Heart left ventricle (tissue), 16 donors: Measurements from ENCODE around the gene TBC1D32. TPM values are rescaled to one million over a fixed set of nuclear protein-coding genes. Genes with fewer than 3 reads are reported as not detected.
"Not testable (repeated sequence)": the region's sequence is repeated elsewhere in the genome, so short reads cannot be mapped to it uniquely, and the experiment has no call there.

ENCODE experiments used
- ATAC-seq, 4 donors: fragments of 200-7000 bp; cut with Tn5 transposase; one replicate each; pipeline ENCODE4 v1.9.1; 2020 to 2022; ENCODE audit warnings: moderate library complexity in 4 of 4, mild to moderate bottlenecking in 3 of 4, moderate number of reproducible peaks in 1 of 4
- DNase-seq, 5 donors: peaks; one replicate each; pipeline ENCODE4 v3.0.0-alpha.2; 2020
- H3K27ac ChIP-seq, 12 donors: fragments of 200-600 bp; sonication (generic) in 4 of 12; one replicate each; pipeline versions ENCODE4 v1.5.0 to v1.8.0; 2016 to 2022; ENCODE audit warnings: mild to moderate bottlenecking in 2 of 12
- H3K27me3 ChIP-seq, 9 donors: fragments of 200-600 bp; sonication (generic) in 2 of 9; one replicate each; pipeline versions ENCODE4 v1.5.1 to v1.8.0; 2016 to 2022; ENCODE audit warnings: mild to moderate bottlenecking in 3 of 9
- H3K36me3 ChIP-seq, 9 donors: fragments of 200-600 bp; sonication (generic) in 2 of 9; one replicate each; pipeline versions ENCODE4 v1.5.0 to v1.8.0; 2018 to 2022; ENCODE audit warnings: mild to moderate bottlenecking in 2 of 9
- H3K4me1 ChIP-seq, 12 donors: fragments of 200-600 bp; sonication (generic) in 4 of 12; one replicate each; pipeline versions ENCODE4 v1.5.0 to v1.8.0; 2016 to 2022; ENCODE audit warnings: mild to moderate bottlenecking in 3 of 12
- H3K4me3 ChIP-seq, 12 donors: fragments of 200-600 bp; sonication (generic) in 4 of 12; one replicate each; pipeline versions ENCODE4 v1.5.0 to v1.8.0; 2017 to 2022; ENCODE audit warnings: mild to moderate bottlenecking in 9 of 12, moderate library complexity in 4 of 12
- H3K9me3 ChIP-seq, 12 donors: fragments of 200-600 bp; sonication (generic) in 4 of 12; one replicate each; pipeline versions ENCODE4 v1.5.0 to v1.8.0; 2016 to 2022; ENCODE audit warnings: mild to moderate bottlenecking in 1 of 12
- POLR2A ChIP-seq, 2 donors: fragments of 450-650 bp; IDR thresholded peaks; one replicate each; pipeline ENCODE4 v1.6.1; 2017; ENCODE audit warnings: antibody characterized with exemption in 2 of 2, mild to moderate bottlenecking in 2 of 2, moderate library complexity in 2 of 2
- WGBS, 4 donors: extraction: QIAGEN DNeasy Blood & Tissue Kit in 2 of 4; methylation state at CpG; one replicate each; pipeline versions ENCODE4 v1.1.5 to v1.1.7; 2013 to 2018; 5-methylcytosine and 5-hydroxymethylcytosine counted together
- intact Hi-C, 10 donors: fragments of 100-400 bp; cut with DNase I; formaldehyde crosslinking; loops; one replicate each; pipeline versions ENCODE4 v1.11.1 to v1.14.2; 2022
- polyA plus RNA-seq, 2 donors: library from polyadenylated mRNA; stranded (reverse); fragments of 200-250 nt; gene quantifications; one replicate each; pipeline ENCODE4 v1.2.3, GENCODE V29; 2013
- total RNA-seq, 9 donors: library from RNA; depleted of rRNA in 2 of 9; stranded (reverse); fragments of >200 nt in 2 of 9; fragmentation: NEBNext Ultra II Directional in 3 of 9; extraction: Animal tissue kit (Norgen Biotek cat#: 25700) in 3 of 9; gene quantifications; one replicate each; pipeline versions ENCODE4 v1.1.0 to v1.2.4, GENCODE V29; 2016 to 2023
- TF ChIP-seq, protein P1 (sequence below), 12 donors: fragments of 200-600 bp; sonication (generic) in 4 of 12; IDR thresholded peaks; one replicate each; pipeline versions ENCODE4 v1.5.0 to v1.8.0; 2018 to 2022; ENCODE audit warnings: antibody characterized with exemption in 12 of 12, mild to moderate bottlenecking in 5 of 12
- donor health status: ischemic (EF 13 %, LVEDD 7.1; RV severe dilation, severe dysfunction).
- donor health status: healthy with polysubstance abuse.
- donor health status: DM: no; HTN: yes; CAD: no.
- donor health status: DM: no; HTN: no; CAD: no.
- donor health status: ischemic (EF 25% LVEDD 6.9; RV normal size, moderate dysfunction).
- donor health status: ischemic (EF 25% LVEDD 5.7; RV mildly dilated, moderate dysfunction).
- donor health status: healthy.
- donor health status: DM: yes; HTN: yes; CAD: no.
- donor health status: ischemic (EF 35%, LVEDD 5.7; RV mildly dilated, moderate dysfunction).
- donor health status: nonischemic (EF 11% LVEDD 7.7; RV severe dilation, severe dysfunction).
- donor health status: DM: yes; HTN: yes; CAD: no.
- donor health status: PGD.
- donor health status: ischemic (EF 29% LVEDD 5.4; RV normal size, mild dysfunction).
- donor health status: nonischemic (EF 23%, LVEDD 6.1; RV moderate dilation, normal function).

The TBC1D32 gene
- total and polyA plus RNA-seq, 11 donors: 0.53 to 4.6 (median 2.7) TPM

DNA sequence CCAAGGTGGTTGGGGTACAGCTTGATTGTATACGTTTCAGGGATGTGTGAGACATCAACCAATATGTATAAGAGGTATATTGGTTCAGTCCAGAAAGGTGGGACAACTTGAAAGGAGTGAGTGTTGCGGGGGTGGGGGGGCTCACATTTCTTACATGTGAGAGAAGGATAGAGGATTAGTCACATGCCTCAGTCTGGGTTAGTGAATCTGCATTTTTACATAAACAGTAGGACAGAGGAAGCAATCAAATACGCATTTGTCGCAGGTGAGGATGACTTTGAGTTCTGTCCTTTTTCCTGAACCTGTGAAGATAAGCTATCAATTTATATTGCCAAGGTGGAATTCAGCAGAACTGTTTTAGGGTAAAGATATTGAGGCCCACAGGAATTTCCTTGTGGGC is 42.1 kb upstream of the TBC1D32 start:
- intact Hi-C loops: no loop called here

GRCh38 chr6:121374219-121374618 is 39.9 kb upstream of the TBC1D32 start:
- DNase-seq, H3K27ac ChIP-seq, H3K27me3 ChIP-seq, H3K4me1 ChIP-seq, H3K36me3 ChIP-seq, H3K4me3 ChIP-seq, intact Hi-C loops, ATAC-seq: not testable (repeated sequence)
- 97 to 100% (median 98%) methylated on average over 1 of the region's 1 CpG for WGBS, 4 donors
- peaks cover 0 to 30% (median 3%) of the 10 kb centered on the region in 12 donors for H3K9me3 ChIP-seq

More for the DNA sequence above, 42.1 kb upstream of the TBC1D32 start:
- no peak for TF ChIP-seq POLR2A (IDR thresholded peaks at IDR 0.05)
- TF ChIP-seq, protein P1, sequence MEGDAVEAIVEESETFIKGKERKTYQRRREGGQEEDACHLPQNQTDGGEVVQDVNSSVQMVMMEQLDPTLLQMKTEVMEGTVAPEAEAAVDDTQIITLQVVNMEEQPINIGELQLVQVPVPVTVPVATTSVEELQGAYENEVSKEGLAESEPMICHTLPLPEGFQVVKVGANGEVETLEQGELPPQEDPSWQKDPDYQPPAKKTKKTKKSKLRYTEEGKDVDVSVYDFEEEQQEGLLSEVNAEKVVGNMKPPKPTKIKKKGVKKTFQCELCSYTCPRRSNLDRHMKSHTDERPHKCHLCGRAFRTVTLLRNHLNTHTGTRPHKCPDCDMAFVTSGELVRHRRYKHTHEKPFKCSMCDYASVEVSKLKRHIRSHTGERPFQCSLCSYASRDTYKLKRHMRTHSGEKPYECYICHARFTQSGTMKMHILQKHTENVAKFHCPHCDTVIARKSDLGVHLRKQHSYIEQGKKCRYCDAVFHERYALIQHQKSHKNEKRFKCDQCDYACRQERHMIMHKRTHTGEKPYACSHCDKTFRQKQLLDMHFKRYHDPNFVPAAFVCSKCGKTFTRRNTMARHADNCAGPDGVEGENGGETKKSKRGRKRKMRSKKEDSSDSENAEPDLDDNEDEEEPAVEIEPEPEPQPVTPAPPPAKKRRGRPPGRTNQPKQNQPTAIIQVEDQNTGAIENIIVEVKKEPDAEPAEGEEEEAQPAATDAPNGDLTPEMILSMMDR (IDR thresholded peaks at IDR 0.05): no peak
- no peak for ATAC-seq
- Histone ChIP-seq H3K27me3 (no peaks in the 10 kb centered on the region), H3K4me3 (no peak overlapping the region), H3K4me1 (no peaks in the 10 kb centered on the region), H3K9me3 (peaks cover 0 to 30% (median 3%) of the 10 kb centered on the region in 12 donors), H3K36me3 (no peaks in the 10 kb centered on the region), H3K27ac (no peak overlapping the region)
- DNase-seq: no peak
- WGBS, 4 donors: 80 to 84% (median 83%) methylated on average over 4 of the region's 4 CpGs

GRCh38 chr6:121365536-121366521 is 31.5 kb upstream of the TBC1D32 start:
- intact Hi-C loops: no loop called here
- ATAC-seq (no peak), DNase-seq (no peak)
- peaks cover 0 to 6% (median 0%) of the 10 kb centered on the region in 9 donors for H3K27me3 ChIP-seq
- no peak overlapping the region for H3K27ac ChIP-seq
- no peaks in the 10 kb centered on the region for H3K4me1 ChIP-seq
- H3K36me3 ChIP-seq: no peaks in the 10 kb centered on the region
- 84 to 90% (median 88%) methylated on average over 8 of the region's 8 CpGs for WGBS, 4 donors
- TF ChIP-seq POLR2A (IDR thresholded peaks at IDR 0.05): no peak
- TF ChIP-seq, protein P1 (IDR thresholded peaks at IDR 0.05): no peak
- H3K9me3 ChIP-seq: no peaks in the 10 kb centered on the region
- no peak overlapping the region for H3K4me3 ChIP-seq

DNA sequence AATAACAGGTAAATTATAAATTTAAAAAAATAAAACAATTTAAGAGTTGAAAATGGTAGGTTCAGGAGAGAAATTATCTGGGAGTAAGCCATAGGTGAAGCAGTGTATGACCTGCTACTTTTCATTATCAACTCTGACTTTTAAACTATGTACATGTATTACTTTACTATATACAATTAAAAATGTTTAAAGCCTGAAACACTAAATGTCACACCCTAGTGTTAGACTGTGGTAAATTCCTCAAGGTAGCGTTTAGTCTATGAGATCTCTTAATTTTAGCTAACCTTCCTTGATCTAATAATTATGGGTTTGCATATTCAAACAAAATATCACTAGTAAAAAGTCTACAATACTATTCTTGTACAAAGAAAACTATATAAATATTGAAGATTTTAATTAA is 22.3 kb upstream of the TBC1D32 start:
- Histone ChIP-seq H3K4me3 (no peak overlapping the region), H3K27ac (no peak overlapping the region), H3K27me3 (peaks cover 0 to 5% (median 0%) of the 10 kb centered on the region in 9 donors), H3K4me1 (no peaks in the 10 kb centered on the region), H3K36me3 (no peaks in the 10 kb centered on the region), H3K9me3 (no peaks in the 10 kb centered on the region)
- DNase-seq: no peak
- TF ChIP-seq, protein P1 (IDR thresholded peaks at IDR 0.05): no peak
- intact Hi-C loops: no loop called here
- ATAC-seq: no peak
- WGBS, 4 donors: 87 to 90% (median 88%) methylated on average over 1 of the region's 1 CpG
